ENCODE data around the gene COPZ2.
A peak's percentile ranks its signal among the peaks of the same experiment; 100 is the strongest.
"Not testable (repeated sequence)": the region's sequence is repeated elsewhere in the genome, so short reads cannot be mapped to it uniquely, and the experiment has no call there.

COPZ2 gene

GRCh38 chr17:48037036-48037837, at the start of gene COPZ2:
COPZ2 (minus strand) TSS chr17:48037797; CDS start chr17:48037777, 20 bp downstream.
- peak in 1 of 2 donors; percentile 45 for DNase-seq (ENCODE audit: low read depth in 2 of 2)

- DNase-seq (ENCODE audit: low read depth in 2 of 2) = no peak
These were observed 47.3 kb upstream of the COPZ2 start for GRCh38 chr17:48084932-48085331.

- DNase-seq (ENCODE audit: low read depth in 2 of 2) = no peak
These were observed 44.3 kb upstream of the COPZ2 start for GRCh38 chr17:48081858-48082257.

- DNase-seq (ENCODE audit: low read depth in 2 of 2) = not testable (repeated sequence)
These were observed 39.6 kb upstream of the COPZ2 start for GRCh38 chr17:48077152-48077551.

GRCh38 chr17:48074322-48075081, 36.9 kb upstream of the COPZ2 start:
- DNase-seq (ENCODE audit: low read depth in 2 of 2) = peak; percentile 53 to 71

- DNase-seq (ENCODE audit: low read depth in 2 of 2) = not testable (repeated sequence)
These were observed 36.0 kb upstream of the COPZ2 start for GRCh38 chr17:48073566-48074094.

- not testable (repeated sequence) for DNase-seq (ENCODE audit: low read depth in 2 of 2)
These were observed 35.2 kb upstream of the COPZ2 start for GRCh38 chr17:48072811-48073210.

- no peak for DNase-seq (ENCODE audit: low read depth in 2 of 2)
These were observed 34.1 kb upstream of the COPZ2 start for GRCh38 chr17:48071654-48072053.

- no peak for DNase-seq (ENCODE audit: low read depth in 2 of 2)
These were observed 32.6 kb upstream of the COPZ2 start for GRCh38 chr17:48070195-48070594.

GRCh38 chr17:48068491-48068961, 30.9 kb upstream of the COPZ2 start:
- no peak for DNase-seq (ENCODE audit: low read depth in 2 of 2)

- not testable (repeated sequence) for DNase-seq (ENCODE audit: low read depth in 2 of 2)
These were observed 30.2 kb upstream of the COPZ2 start for GRCh38 chr17:48067808-48068207.

- DNase-seq (ENCODE audit: low read depth in 2 of 2) = no peak
These were observed 29.6 kb upstream of the COPZ2 start for GRCh38 chr17:48067245-48067644.

- no peak for DNase-seq (ENCODE audit: low read depth in 2 of 2)
These were observed 29.1 kb upstream of the COPZ2 start for GRCh38 chr17:48066656-48067055.

- DNase-seq (ENCODE audit: low read depth in 2 of 2) = no peak
These were observed 28.6 kb upstream of the COPZ2 start for GRCh38 chr17:48066192-48066591.

GRCh38 chr17:48064638-48065037, 27.0 kb upstream of the COPZ2 start:
- no peak for DNase-seq (ENCODE audit: low read depth in 2 of 2)

GRCh38 chr17:48062273-48062672, 24.7 kb upstream of the COPZ2 start:
- no peak for DNase-seq (ENCODE audit: low read depth in 2 of 2)

- no peak for DNase-seq (ENCODE audit: low read depth in 2 of 2)
These were observed 22.7 kb upstream of the COPZ2 start for GRCh38 chr17:48060249-48060648.

- DNase-seq (ENCODE audit: low read depth in 2 of 2) = no peak
These were observed 21.6 kb upstream of the COPZ2 start for GRCh38 chr17:48059125-48059668.

- no peak for DNase-seq (ENCODE audit: low read depth in 2 of 2)
These were observed 21.0 kb upstream of the COPZ2 start for GRCh38 chr17:48058393-48059124.

GRCh38 chr17:48057626-48058025, 20.0 kb upstream of the COPZ2 start:
- DNase-seq (ENCODE audit: low read depth in 2 of 2) = no peak

GRCh38 chr17:48056879-48057278, 19.3 kb upstream of the COPZ2 start:
- DNase-seq (ENCODE audit: low read depth in 2 of 2) = no peak
